HEK293T (cell line): ENCODE results near the gene ZNF618.

ENCODE experiments used
- CTCF ChIA-PET: fragments of 350-600 bp; formaldehyde crosslinking; extraction: SDS; loops from one replicate; lab custom pipeline; 2021; ENCODE audit warnings: antibody characterized with exemption, inconsistent platforms; lab: Yijun Ruan, JAX
- POLR2A ChIA-PET: fragments of 350-600 bp; formaldehyde crosslinking; extraction: SDS; loops from one replicate; lab custom pipeline; 2020; ENCODE audit warnings: antibody characterized with exemption, inconsistent platforms; lab: Yijun Ruan, JAX
- DNase-seq: peaks from one replicate; pipeline ENCODE4 v3.0.0; 2012; ENCODE audit warnings: mixed read lengths; ENCODE audit errors: extremely low spot score
- ARNT ChIP-seq: fragments of 450-650 bp; IDR thresholded peaks from 2 replicates; pipeline ENCODE4 v1.6.1; 2017; ENCODE audit warnings: mild to moderate bottlenecking
- BHLHE40 ChIP-seq: fragments of 450-650 bp; IDR thresholded peaks from 2 replicates; pipeline ENCODE4 v1.6.1; 2016; ENCODE audit warnings: mild to moderate bottlenecking, moderate library complexity, borderline replicate concordance
- CTBP1 ChIP-seq: fragments of 450-650 bp; IDR thresholded peaks from 2 replicates; pipeline ENCODE4 v1.6.1; 2016; ENCODE audit warnings: borderline replicate concordance
- ELF4 ChIP-seq: fragments of 450-650 bp; IDR thresholded peaks from 2 replicates; pipeline ENCODE4 v1.6.1; 2017; ENCODE audit warnings: antibody characterized with exemption
- FOXA1 ChIP-seq: fragments of 450-650 bp; IDR thresholded peaks from 2 replicates; pipeline ENCODE4 v1.6.1; 2016; ENCODE audit warnings: mild to moderate bottlenecking
- FOXK2 ChIP-seq: fragments of 450-650 bp; IDR thresholded peaks from 2 replicates; pipeline ENCODE4 v1.6.1; 2016; ENCODE audit warnings: mild to moderate bottlenecking
- FOXM1 ChIP-seq: fragments of 450-650 bp; IDR thresholded peaks from 2 replicates; pipeline ENCODE4 v1.6.1; 2017; ENCODE audit warnings: mild to moderate bottlenecking, borderline replicate concordance
- HDGF ChIP-seq: fragments of 450-650 bp; IDR thresholded peaks from 2 replicates; pipeline ENCODE4 v1.6.1; 2017; ENCODE audit warnings: antibody characterized with exemption, borderline replicate concordance
- L3MBTL2 ChIP-seq: fragments of 450-650 bp; conservative IDR thresholded peaks from 2 replicates; pipeline ENCODE4 v1.6.1; 2016; ENCODE audit warnings: mild to moderate bottlenecking
- LEF1 ChIP-seq: fragments of 450-650 bp; IDR thresholded peaks from 2 replicates; pipeline ENCODE4 v1.6.1; 2017; ENCODE audit warnings: mild to moderate bottlenecking, borderline replicate concordance
- NFRKB ChIP-seq: fragments of 450-650 bp; IDR thresholded peaks from 2 replicates; pipeline ENCODE4 v1.6.1; 2016; ENCODE audit warnings: mild to moderate bottlenecking, moderate library complexity
- PKNOX1 ChIP-seq: fragments of 450-650 bp; IDR thresholded peaks from 2 replicates; pipeline ENCODE4 v1.6.1; 2016
- SP1 ChIP-seq: fragments of 450-650 bp; IDR thresholded peaks from 2 replicates; pipeline ENCODE4 v1.6.1; 2017
- SUZ12 ChIP-seq: fragments of 450-650 bp; IDR thresholded peaks from 2 replicates; pipeline ENCODE4 v1.6.1; 2016; ENCODE audit warnings: mild to moderate bottlenecking
- TARDBP ChIP-seq: fragments of 450-650 bp; IDR thresholded peaks from 2 replicates; pipeline ENCODE4 v1.6.1; 2016
- ZNF384 ChIP-seq: fragments of 450-650 bp; IDR thresholded peaks from 2 replicates; pipeline ENCODE4 v1.6.1; 2016

Gene ZNF618

GRCh38 chr9:113966394-113966793 is 90.3 kb downstream of the ZNF618 start:
- CTCF ChIA-PET = interaction anchor here (0.6 kb wide), 1 partner anchor 15 kb away, joined by 5 read pairs; no protein-coding TSS in a partner anchor
- POLR2A ChIA-PET = no interaction called here
- TF ChIP-seq SUZ12 (no peak), CTBP1 (no peak), LEF1 (no peak), ARNT (no peak), FOXM1 (no peak), L3MBTL2 (no peak), NFRKB (no peak), SP1 (no peak), FOXK2 (no peak), ZNF384 (no peak), TARDBP (no peak), PKNOX1 (no peak), FOXA1 (no peak)
- DNase-seq = no peak

- CTCF ChIA-PET = interaction anchor here (0.9 kb wide), 1 partner anchor 90 kb away, joined by 3 read pairs; no protein-coding TSS in a partner anchor
- no peak for TF ChIP-seq L3MBTL2
- no peak for TF ChIP-seq SP1
- TF ChIP-seq ZNF384 = no peak
- TF ChIP-seq HDGF = no peak
- no peak for TF ChIP-seq TARDBP
- TF ChIP-seq ELF4 = no peak
- no peak for TF ChIP-seq CTBP1
- TF ChIP-seq ARNT = no peak
- no peak for TF ChIP-seq BHLHE40
- POLR2A ChIA-PET = no interaction called here
- DNase-seq = no peak
These were observed 91.3 kb downstream of the ZNF618 start for GRCh38 chr9:113967380-113967779.

GRCh38 chr9:113969343-113969742 is 93.2 kb downstream of the ZNF618 start:
- TF ChIP-seq HDGF = no peak
- no peak for TF ChIP-seq FOXK2
- no peak for TF ChIP-seq NFRKB
- TF ChIP-seq SUZ12 = no peak
- TF ChIP-seq BHLHE40 = no peak
- no peak for TF ChIP-seq PKNOX1
- no peak for TF ChIP-seq LEF1
- no peak for TF ChIP-seq FOXM1
- no peak for TF ChIP-seq ELF4
- TF ChIP-seq FOXA1 = no peak
- no peak for TF ChIP-seq SP1
- no peak for TF ChIP-seq ZNF384
- TF ChIP-seq TARDBP = no peak
- no peak for TF ChIP-seq ARNT
- no peak for TF ChIP-seq L3MBTL2
- TF ChIP-seq CTBP1 = no peak
- ChIA-PET POLR2A (no interaction called here), CTCF (no interaction called here)
- DNase-seq = no peak

- CTCF ChIA-PET = interaction anchor here (0.6 to 0.8 kb wide), 3 partner anchors 10 to 332 kb away, joined by 3 to 4 read pairs (median 4); no protein-coding TSS in a partner anchor
- no peak for TF ChIP-seq L3MBTL2
- TF ChIP-seq FOXA1 = no peak
- no peak for TF ChIP-seq SP1
- no peak for TF ChIP-seq ARNT
- POLR2A ChIA-PET = no interaction called here
- DNase-seq = no peak
These were observed 97.1 kb downstream of the ZNF618 start for GRCh38 chr9:113973226-113973625.

GRCh38 chr9:113973963-113974413 is 97.9 kb downstream of the ZNF618 start:
- no peak for TF ChIP-seq HDGF
- no peak for TF ChIP-seq SP1
- no peak for TF ChIP-seq FOXA1
- no peak for TF ChIP-seq TARDBP
- no peak for TF ChIP-seq NFRKB
- no peak for TF ChIP-seq ARNT
- no peak for TF ChIP-seq LEF1
- TF ChIP-seq ZNF384 = no peak
- no peak for TF ChIP-seq CTBP1
- no peak for TF ChIP-seq L3MBTL2
- TF ChIP-seq SUZ12 = no peak
- TF ChIP-seq PKNOX1 = no peak
- no peak for TF ChIP-seq FOXM1
- CTCF ChIA-PET = interaction anchor here (0.6 to 0.7 kb wide), 2 partner anchors 11 to 523 kb away, joined by 3 to 4 read pairs; no protein-coding TSS in a partner anchor
- DNase-seq = no peak
- POLR2A ChIA-PET = no interaction called here

GRCh38 chr9:113976915-113977314 is 100.8 kb downstream of the ZNF618 start:
- ChIA-PET CTCF (no interaction called here), POLR2A (no interaction called here)
- no peak for TF ChIP-seq SUZ12
- no peak for TF ChIP-seq TARDBP
- no peak for TF ChIP-seq ELF4
- TF ChIP-seq L3MBTL2 = no peak
- no peak for TF ChIP-seq FOXM1
- no peak for TF ChIP-seq CTBP1
- DNase-seq = no peak
